DOHH2 (cell line): ENCODE data around the gene KLK10.

Experiments
- EZH2phosphoT487 ChIP-seq: fragments of 200-600 bp; sonication (generic); IDR thresholded peaks from 2 replicates; pipeline ENCODE4 v1.6.1; 2017; ENCODE audit warnings: borderline replicate concordance, mild to moderate bottlenecking, antibody characterized with exemption, low read length, moderate library complexity, mixed read lengths
- TF ChIP-seq, protein P1 (sequence below): fragments of 200-600 bp; sonication (generic); IDR thresholded peaks from one replicate; pipeline ENCODE4 v1.5.1; 2014; ENCODE audit warnings: antibody characterized with exemption, mild to moderate bottlenecking, low read depth, low read length; ENCODE audit not compliant: poor library complexity, severe bottlenecking

DNA sequence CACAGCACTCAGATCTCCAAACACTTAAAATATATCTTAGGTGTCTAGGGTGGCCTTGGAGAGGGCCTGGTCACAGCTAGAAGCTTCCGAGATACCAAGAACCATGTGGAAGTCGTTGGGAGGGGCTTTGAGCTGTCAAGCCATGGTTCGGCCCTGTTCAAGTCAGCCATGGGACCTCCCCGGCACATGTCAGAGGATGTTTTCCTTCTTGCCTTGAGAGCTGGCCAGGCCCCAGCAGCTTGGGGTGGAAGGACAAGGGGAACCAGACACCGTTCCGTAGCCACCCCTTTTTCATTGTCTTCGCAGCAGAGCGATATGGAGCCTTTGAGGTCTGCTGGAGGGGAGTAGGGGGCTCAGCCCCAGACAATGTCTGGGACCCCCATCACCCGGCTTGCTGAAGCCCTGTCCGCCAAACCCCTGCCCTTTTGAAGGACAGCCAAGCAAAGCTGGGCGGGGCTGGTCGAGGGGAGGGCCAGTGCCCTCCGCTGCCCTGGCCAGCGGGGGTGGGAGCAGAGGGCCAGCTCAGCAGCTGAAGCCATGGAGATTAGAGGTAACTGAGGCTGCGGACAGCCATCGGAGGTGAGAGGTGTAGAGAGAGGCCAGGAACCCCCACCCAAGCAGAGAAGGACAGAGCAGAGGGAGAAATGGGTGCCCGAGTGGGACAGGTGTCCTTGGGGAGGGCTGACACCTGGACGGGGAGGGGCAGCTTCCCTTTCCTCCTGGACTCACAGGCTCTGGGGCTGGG, 6.5 kb upstream of the KLK10 start:
- TF ChIP-seq, protein P1, sequence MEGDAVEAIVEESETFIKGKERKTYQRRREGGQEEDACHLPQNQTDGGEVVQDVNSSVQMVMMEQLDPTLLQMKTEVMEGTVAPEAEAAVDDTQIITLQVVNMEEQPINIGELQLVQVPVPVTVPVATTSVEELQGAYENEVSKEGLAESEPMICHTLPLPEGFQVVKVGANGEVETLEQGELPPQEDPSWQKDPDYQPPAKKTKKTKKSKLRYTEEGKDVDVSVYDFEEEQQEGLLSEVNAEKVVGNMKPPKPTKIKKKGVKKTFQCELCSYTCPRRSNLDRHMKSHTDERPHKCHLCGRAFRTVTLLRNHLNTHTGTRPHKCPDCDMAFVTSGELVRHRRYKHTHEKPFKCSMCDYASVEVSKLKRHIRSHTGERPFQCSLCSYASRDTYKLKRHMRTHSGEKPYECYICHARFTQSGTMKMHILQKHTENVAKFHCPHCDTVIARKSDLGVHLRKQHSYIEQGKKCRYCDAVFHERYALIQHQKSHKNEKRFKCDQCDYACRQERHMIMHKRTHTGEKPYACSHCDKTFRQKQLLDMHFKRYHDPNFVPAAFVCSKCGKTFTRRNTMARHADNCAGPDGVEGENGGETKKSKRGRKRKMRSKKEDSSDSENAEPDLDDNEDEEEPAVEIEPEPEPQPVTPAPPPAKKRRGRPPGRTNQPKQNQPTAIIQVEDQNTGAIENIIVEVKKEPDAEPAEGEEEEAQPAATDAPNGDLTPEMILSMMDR, result no peak
- no peak for TF ChIP-seq EZH2phosphoT487
